Left lobe of liver (tissue), 2 donors: ENCODE measurements around the gene ATG16L2. TPM values are rescaled to one million over a fixed set of nuclear protein-coding genes. Genes with fewer than 3 reads are reported as not detected.
"Not testable (repeated sequence)": the region's sequence is repeated elsewhere in the genome, so short reads cannot be mapped to it uniquely, and the experiment has no call there.

Experiments used
- ATAC-seq: fragments of 200-7000 bp; cut with Tn5 transposase; one replicate; pipeline ENCODE4 v1.9.1; 2020; ENCODE audit warnings: mild to moderate bottlenecking, moderate library complexity
- DNase-seq: peaks from one replicate; pipeline ENCODE4 v3.0.0-alpha.2; 2020; ENCODE audit warnings: low spot score
- total RNA-seq: library from RNA; stranded (reverse); gene quantifications from one replicate; pipeline ENCODE4 v1.2.1, GENCODE V29; 2021
- donor health status: DM: no; HTN: no; CAD: no; lungs with moderate emphysema.
- donor health status: DM: no; HTN: yes; CAD: no.

Gene ATG16L2
- total RNA-seq, 1 donor from 2014 or later = 23.4 TPM

DNA sequence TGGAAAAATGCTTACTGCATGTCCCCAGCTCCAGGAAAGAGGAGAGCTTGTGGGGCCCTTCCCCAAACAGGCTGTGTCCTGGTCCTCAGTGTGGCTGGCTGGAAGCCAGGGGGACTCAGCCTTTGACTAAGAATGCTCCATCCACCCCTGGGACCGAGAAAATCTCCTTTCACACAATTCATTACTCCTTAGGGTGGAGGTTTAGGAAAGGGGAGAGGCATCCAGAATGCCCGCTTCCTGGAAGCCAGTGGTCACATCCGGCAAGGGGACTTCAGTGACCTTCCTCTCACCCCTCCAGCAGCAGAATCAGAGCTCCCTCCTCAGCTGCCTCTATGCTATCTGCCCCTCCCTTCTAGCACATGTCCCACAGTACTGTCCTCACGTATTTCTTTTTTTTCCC is 21.9 kb downstream of the ATG16L2 start:
- DNase-seq (no peak), ATAC-seq (peak; percentile 43)

DNA sequence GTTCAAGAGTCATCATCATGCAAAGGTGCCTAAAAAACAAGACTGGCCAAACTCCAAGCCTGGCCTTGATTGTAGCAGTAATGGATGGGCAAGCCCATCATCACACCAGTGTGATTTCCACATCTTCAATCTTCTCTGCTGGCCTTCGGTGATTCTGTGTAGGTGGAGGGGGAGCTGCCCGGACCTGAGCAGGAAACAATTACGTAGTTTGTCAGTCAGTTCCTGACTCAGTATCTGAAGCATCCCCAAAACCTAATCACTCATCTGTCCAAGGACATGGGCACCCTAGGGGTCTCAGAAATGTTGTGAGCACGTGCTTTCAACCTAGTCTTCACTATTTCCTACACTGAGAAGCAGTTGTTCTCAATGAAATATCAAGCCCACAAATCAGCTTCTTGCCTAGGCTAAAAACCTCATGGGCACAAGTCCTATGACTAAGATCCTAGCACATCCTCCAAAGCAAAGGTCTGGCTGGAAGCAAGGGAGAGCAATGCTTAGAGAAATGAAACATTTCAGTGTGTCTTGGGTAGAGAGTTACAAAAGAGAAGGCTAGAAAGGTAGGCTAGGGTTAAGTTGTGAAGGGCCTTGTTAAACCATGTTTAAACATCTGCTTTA is 24.6 kb downstream of the ATG16L2 start:
- no peak for DNase-seq
- ATAC-seq = no peak

DNA sequence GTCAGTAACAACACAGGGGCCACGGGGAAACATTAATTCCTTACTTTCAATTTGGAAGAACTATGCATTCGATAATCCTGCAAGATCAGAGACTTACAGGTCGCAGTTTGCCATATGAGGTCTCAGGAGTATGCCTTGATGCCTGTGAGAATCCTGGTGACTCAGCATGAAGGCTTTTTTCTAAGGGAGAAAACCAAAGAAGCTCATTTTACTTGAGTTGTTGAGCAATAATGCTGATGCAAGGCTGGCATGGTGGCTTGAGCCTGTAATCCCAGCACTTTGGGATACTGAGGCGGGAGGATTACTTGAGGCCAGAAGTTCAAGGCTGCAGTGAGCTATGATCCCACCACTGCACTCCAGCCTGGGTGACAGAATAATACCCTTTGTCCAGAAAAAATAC is 26.6 kb downstream of the ATG16L2 start:
- ATAC-seq = no peak

DNA sequence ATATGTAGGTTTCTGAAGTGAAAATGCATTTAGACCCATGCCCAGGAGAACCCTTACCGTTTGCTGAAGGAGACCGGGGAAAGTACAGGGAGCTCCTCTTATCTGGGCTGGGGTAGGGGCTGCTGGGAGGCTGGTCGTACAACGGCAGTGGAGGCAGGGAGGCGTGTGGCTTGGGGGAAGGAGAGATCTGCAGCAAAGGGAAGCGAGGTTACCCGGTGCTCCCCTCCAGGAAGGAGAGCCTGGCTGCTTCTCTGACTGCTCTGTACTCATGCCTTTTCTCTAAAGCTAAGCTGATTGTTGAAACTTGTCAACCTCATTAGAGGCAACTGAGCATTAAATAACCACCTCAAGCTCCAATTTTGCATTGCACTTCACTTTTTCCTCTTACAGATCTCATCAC is 27.2 kb downstream of the ATG16L2 start:
- ATAC-seq = no peak
- DNase-seq = no peak

More for the DNA sequence above, 26.6 kb downstream of the ATG16L2 start:
- DNase-seq = no peak

DNA sequence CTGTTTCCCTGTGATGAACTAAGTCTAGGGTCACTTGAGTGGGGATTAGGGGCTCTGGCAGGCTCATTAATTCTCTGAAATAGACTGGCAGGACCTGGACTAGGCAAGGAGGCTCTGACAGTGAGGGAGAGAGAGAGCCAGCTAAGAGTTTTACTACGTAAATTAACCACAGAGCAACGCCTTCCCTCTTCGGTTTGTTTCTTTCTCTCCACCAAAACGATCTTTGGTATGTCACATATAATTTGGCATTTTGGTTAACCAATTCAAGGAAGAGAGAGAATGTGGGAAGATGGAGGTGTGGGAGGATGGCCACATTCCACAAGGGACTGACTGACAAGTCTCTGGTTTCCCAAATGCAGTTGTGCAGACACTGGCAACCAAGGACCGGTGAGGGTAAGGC is 27.9 kb downstream of the ATG16L2 start:
- DNase-seq (no peak), ATAC-seq (no peak)

DNA sequence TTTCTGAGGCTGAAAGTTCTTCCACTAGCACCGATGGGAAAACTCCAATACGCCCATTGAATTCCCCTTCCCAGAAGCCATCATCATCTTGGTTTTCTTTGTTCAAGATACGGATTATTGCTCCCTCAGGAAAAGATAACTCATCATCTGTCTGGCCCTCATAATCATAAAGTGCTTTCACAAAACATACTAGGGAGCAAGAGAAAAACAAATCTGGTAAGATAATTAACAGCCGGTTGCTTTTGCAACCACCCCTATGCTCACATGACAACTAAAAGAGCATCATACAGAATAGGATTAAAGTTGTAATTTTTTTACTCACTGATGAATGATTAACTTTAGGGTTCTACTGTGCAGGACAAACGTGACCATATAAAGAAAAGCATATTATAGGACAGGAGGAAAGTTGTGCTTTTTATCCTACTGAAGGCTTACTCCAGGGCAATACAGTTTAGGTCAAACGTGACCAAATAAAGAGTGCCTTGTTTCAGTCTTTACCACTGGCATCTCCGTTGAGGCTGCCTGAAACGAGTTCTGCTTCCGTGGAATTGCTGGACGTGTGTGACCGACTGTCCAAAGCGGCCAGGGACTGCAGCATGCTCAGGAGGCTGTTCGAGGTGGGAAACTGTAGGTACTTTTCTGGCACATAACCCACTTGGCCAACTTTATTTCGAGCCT is 28.6 kb downstream of the ATG16L2 start:
- ATAC-seq (no peak), DNase-seq (no peak)

DNA sequence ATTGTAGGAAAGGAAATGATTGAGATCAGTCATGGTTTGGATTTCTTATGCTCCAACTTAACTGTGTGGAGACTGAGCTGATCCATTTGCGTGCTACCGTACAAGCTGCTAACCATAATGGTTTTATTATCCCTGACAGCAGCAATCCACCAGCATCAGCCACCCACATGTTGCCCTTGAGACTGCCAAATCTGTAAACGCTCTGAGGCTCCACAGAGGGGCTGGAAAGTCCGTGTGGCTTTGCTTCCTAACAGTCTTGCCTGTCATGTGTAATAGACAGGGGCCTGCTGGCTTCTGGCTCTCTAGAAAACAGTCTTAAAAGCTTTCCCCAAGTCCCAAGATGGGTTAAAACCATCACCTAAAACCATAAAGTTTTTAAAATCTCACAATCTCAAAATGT is 30.1 kb downstream of the ATG16L2 start:
- no peak for DNase-seq
- no peak for ATAC-seq

DNA sequence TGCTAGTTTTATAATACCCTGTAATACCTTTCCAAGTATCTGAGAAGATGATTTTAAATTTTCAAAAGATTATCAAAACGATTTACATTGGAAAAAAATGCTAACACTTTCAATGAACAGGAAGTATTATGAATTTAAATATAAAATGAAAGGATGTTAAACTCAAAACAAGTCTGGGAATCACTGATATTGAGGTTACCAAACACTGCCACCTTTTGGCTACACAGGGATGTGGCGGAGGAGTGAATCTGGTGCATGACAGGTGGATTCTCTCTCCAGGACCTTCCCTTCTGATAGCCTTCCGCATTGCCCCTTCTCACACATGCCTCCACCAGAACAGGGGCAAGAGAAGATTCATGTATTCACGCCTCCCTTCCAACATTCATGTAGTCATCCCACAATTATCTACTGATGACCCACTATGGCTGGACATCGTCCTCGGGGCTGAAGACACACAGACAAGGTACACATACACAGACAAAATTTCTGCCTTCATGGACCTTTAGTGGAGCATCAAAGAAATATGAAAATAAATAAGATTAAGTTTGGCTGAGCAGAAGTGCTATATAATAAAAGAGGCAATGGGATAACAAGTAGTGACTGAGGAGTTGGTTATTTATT is 34.7 kb downstream of the ATG16L2 start:
- no peak for DNase-seq
- peak; percentile 85 for ATAC-seq

DNA sequence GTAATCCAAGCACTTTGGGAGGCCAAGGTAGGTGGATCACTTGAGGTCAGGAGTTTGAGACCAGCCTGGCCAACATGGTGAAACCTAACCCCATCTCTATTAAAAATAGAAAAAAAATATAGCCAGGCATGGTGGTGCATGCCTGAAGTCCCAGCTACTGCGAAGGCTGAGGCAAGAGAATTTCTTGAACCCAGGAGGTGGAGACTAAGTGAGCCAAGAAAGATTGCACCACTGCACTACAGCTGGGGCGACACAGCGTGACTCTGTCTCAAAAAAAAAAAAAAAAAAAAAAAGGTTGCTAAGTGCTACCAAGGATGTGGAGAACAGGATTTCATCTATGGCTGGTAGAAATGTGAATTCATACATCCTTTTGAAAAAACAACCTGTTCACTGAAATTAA is 36.6 kb downstream of the ATG16L2 start:
- ATAC-seq = no peak
- no peak for DNase-seq

DNA sequence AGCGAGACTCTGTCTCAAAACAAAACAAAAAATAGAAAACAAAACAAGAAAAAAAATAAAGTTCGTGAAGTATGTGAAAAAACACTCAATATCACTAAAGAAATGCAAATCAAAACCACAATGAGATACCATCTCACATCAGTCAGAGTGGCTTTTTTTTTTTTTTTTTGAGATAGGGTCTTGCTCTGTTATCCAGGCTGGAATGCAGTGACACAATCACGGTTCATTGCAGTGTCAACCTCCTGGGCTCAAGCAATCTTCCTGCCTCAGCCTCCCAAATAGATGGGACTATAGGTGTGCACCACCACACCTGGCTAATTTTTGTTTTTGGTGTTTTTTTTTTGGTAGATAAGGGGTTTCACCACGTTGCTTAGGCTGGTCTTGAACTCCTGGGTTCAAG is 37.5 kb downstream of the ATG16L2 start:
- DNase-seq (no peak), ATAC-seq (no peak)

DNA sequence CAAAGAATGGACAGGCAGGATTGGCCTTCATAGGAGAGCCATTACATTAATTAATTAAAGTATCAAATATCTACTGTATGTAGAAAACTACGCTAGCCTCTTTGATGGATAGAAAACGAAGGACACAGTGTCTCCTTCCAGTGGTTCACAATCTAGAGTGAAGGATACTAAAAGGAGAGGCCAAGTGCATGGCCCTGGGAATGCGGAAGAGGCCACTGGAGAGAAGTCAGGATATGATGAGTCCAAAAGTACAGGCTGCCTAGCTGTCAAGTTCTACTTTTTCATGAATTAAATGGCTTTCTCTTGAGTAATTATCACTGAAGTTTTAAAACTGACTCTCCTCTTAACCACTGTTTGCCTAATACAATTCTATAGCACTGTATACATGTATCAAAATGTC is 41.9 kb downstream of the ATG16L2 start:
- DNase-seq (no peak), ATAC-seq (peak; percentile 54)

DNA sequence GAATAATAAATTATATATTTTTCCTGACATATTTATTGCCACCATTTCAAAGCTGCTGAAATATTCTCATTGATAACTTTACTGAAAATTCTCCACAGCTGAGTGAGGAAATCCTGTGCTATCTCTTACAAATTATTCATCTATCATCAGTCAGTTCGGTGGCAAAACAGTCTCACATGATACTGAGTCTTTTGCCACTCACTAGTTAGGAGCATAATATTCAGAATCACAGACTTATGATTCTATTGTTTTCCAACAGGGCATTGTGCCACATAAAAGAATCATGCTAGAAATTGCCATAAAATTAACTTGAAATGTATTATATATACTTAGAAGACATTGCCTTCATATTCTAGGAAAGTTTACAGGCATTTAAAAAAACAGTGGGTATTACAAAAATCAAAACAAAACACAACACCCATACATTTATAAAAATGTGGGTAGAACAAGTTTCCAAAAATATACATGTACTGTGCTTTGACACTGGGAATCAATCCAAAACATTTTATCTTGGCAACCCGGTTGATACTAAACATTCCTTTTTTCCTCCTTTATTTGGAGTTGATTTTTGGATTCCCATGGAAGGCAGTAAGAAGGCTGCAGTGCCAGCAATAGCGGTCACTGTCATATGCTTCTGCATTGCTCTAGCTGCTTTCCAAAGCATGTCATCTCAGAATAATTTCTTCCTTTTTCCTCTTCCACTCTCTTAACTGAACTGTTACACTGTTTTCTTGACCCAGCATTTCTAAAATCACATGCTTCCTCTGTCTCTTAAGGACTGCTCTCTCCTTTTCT is 42.5 kb downstream of the ATG16L2 start:
- no peak for DNase-seq
- peak; percentile 68 for ATAC-seq

DNA sequence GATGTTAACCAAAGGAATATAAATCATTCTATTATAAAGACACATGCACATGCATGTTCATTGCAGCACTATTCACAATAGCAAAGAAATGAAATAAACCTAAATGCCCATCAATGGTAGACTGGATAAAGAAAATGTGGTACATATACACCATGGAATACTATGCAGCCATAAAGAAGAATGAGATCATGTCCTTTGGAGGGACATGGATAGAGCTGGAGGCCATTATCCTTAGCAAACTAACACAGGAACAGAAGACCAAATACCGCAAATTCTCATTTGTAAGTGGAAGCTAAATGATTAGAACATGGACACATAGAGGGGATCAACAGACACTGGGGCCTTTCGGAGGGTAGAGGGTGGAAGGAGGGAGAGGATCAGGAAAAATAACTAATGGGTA is 44.1 kb downstream of the ATG16L2 start:
- DNase-seq, ATAC-seq: not testable (repeated sequence)

DNA sequence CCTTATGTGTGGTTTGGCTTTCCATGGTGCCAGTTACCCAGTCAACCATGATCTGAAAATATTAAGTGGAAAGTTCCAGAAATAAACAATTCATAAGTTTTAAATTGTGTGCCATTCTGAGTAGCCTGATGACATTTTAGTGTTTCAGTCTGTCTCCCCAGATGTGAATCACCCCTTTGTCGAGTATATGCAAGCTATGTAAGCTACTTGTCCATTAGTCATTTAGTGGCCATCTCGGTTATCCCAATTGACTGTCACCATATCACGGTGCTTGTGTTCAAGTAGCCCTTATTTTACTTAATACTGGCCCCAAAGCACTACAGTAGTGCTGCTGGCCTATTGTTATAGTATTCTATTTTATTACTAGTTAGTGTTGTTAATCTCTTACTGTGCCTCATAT is 44.9 kb downstream of the ATG16L2 start:
- DNase-seq = no peak
- ATAC-seq = no peak

DNA sequence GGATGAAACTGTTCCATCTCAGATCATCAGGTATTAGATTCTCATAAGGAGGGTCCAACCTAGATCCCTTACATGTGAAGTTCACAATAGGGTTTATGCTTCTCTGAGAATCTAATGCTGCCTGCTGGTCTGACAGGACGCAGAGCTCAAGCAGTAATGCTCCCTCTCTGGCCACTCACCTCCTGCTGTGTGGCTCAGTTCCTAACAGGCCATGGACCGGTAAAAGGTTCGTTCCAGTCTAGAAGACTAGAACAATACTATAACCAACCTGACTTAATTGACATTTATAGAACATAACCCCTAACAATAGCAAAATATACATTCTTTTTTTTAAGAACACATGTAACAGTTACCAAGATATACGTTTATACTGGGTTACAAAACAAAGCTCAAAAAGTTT is 45.8 kb downstream of the ATG16L2 start:
- DNase-seq (no peak), ATAC-seq (no peak)

DNA sequence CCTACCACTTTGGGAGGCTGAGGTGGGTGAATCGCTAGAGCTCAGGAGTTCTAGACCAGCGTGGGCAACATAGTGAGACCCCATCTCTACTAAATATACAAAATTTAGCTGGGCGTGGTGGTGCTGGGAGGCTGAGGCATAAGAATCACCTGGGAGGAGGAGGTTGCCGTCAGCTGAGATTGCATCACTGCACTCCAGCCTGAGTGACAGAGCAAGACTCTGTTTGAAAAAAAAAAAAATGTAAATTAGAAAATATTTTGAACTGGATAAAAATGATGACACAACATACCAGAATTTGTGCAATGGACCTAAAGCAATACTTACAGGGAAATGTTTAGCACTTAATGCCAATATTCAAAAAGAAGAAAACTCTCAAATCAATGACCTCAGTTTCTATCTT is 46.4 kb downstream of the ATG16L2 start:
- ATAC-seq (no peak), DNase-seq (no peak)

DNA sequence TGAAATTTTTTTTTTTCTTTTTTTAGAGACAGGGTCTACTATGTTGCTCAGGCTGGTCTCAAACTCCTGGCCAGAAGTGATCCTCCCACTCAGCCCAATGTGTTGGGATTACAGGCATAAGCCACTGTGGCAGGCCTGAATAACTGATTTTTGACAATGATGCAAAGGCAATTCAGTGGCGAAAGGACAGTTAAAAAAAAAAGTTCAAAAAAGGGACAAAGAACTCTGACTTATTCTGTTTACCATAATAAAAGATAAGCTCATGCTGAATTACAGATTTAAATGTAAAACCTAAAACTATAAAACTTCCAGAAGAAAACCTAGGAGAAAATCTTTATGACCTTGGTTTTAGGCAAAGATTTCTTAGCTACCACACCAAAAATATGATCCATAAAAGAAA is 48.9 kb downstream of the ATG16L2 start:
- ATAC-seq = no peak

DNA sequence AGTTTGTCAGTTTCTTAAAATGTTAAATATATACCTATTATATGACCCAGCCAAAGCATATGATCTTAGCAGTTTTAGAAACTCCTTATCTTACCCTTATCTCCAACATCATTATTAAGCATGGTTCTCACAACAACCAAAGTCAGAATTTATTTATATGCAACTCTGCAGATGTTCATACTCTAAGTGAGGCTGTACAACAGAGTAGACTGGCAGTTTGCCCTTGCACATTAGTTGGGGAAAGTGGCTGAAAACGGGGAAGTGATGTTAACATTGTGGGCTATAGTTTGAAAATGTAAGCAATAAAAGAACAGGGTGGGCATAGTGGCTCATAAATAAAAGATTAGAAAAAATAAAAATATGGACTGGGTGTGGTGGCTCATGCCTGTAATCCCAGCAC is 49.7 kb downstream of the ATG16L2 start:
- DNase-seq (no peak), ATAC-seq (no peak)

More for the DNA sequence above, 48.9 kb downstream of the ATG16L2 start:
- DNase-seq = no peak

DNA sequence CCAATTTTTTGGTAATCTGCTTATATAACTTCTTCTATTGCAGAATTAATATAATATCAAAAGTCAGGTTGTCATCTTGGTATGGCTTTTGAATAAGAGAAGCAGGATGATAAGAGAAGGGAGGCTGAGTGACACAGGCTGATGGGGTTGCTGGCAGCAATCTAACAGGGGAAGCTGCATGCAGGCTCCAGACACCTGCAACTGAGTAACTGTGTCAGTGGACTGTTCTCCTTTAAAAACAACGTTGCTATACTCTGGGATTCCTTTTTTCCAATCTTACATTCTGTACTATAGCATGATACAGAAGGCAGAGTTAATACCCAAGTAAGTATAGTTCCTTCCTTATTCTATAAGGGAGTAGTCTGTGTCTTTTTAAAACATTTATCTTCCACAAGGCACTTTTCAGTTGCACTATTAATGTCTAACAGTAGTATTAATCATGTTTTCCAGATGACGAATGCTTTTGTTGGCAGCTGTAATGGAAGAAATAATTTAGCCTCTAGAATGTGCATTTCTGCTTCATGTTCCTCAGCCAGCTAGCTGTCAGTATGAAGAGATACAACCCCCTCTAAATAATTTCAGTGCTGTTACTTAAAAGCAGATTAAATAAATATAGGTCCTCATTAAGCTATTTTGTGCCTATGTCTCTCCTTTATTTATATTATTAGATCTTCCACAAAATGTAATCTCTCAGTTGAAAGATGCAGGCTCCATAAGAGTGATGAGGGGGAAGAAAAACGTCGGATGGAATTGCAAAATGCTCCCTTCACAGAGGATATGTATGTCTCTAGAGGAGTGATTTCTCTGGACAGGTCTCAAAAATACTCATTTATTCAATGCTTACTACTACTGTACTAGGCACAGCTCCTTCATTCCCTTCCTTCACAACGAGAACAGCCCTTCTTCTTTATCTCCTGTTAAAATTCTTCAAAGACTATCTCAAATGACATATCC is 50.8 kb downstream of the ATG16L2 start:
- peak; percentile 15 for ATAC-seq
- no peak for DNase-seq

DNA sequence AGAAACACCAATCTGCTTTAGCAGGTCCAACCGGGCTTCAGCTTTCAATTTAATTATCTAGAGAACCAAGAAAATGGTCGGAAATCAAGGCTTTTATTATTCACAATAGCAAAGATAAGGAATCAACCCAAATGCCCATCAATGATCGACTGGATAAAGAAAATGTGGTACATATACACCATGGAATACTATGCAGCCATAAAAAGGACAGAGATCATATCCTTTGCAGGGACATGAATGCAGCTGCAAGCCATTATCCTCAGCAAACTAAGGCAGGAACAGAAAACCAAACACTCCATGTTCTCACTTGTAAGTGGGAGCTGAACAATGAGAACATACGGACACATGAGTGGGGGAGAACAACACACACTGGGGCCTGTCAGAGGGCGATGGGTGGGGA is 53.8 kb downstream of the ATG16L2 start:
- no peak for DNase-seq
- no peak for ATAC-seq

DNA sequence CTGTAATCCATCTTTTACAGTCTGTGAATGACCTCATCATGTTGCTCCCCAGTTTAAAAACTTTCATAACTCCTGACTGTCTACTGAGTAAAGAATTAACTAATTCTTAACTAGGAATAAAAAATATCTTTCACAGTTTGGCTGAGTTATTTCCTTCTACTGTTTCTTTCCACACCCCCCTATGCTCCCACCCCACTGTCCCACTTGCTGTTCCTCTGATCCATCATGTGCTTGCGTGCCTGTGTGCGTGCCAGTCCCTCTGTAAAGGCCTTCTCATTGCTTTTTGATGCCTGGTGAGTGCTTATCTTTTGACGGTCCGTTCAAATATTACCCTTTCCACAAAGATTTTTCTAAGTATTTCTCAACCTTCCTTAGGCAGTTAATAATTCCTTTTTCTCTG is 55.6 kb downstream of the ATG16L2 start:
- no peak for DNase-seq
- ATAC-seq = no peak
